ENCODE measurements around the gene PUS10.

GRCh38 chr2:60989259-60989658 lies 28.8 kb downstream of the PUS10 start:
- TF ChIP-seq SUZ12 (IDR thresholded peaks at IDR 0.05; ENCODE audit: extremely low read depth, insufficient read depth, insufficient read length) = no peak
- no peak for TF ChIP-seq YY1 (IDR thresholded peaks at IDR 0.05; ENCODE audit: insufficient read depth, insufficient read length)

Data from NT2/D1 (cell line).